ENCODE results near the gene TCOF1. TPM values are rescaled to one million over a fixed set of nuclear protein-coding genes. Genes with fewer than 3 reads are reported as not detected.
"Not testable (repeated sequence)": the region's sequence is repeated elsewhere in the genome, so short reads cannot be mapped to it uniquely, and the experiment has no call there.

The TCOF1 gene
- total and polyA plus RNA-seq, 4 experiments from 2014 or later, result 0.21 to 59.9 (median 42.3) TPM

- Histone ChIP-seq H3K27ac (ENCODE audit: low read depth, low read length) (no peak overlapping the region), H3K4me3 (ENCODE audit: low read length in 2 of 2) (no peak overlapping the region), H3K36me3 (ENCODE audit: insufficient read depth, low read length) (no peaks in the 10 kb centered on the region), H3K4me1 (ENCODE audit: insufficient read depth, low read length) (no peaks in the 10 kb centered on the region), H3K27me3 (ENCODE audit: insufficient read depth, low read length) (no peaks in the 10 kb centered on the region), H3K9me3 (ENCODE audit: control insufficient read depth in 1 of 2, low read length in 2 of 2) (no peaks in the 10 kb centered on the region)
- CTCF ChIA-PET (ENCODE audit: partially characterized antibody), result interaction anchor here (1.0 kb wide), 2 partner anchors 18 to 29 kb away, joined by 3 read pairs; partner anchors contain the start of gene RPS14
- intact Hi-C loops (cut with micrococcal nuclease), result no loop called here
- Mint-ChIP-seq H3K36me3 (no peaks in the 10 kb centered on the region), H3K9me3 (no peaks in the 10 kb centered on the region), H3K27ac (peak overlapping the region in 1 of 7 donors; percentile 0), H3K27me3 (no peaks in the 10 kb centered on the region), H3K4me3 (no peak overlapping the region), H3K4me1 (no peaks in the 10 kb centered on the region)
- POLR2A ChIA-PET (ENCODE audit: partially characterized antibody), result no interaction called here
- DNase-seq, result no peak
Observed at GRCh38 chr5:150419630-150420270, 62.3 kb downstream of the TCOF1 start.

- CTCF ChIA-PET (ENCODE audit: partially characterized antibody), result interaction anchor here (0.8 kb wide), 1 partner anchor 24 kb away, joined by 3 read pairs; no protein-coding TSS in a partner anchor
Observed at GRCh38 chr5:150422075-150422474, 64.6 kb downstream of the TCOF1 start.

GRCh38 chr5:150422758-150423157 is 65.3 kb downstream of the TCOF1 start:
- H3K9me3 ChIP-seq (ENCODE audit: control insufficient read depth in 1 of 2, low read length in 2 of 2), result no peaks in the 10 kb centered on the region
- Mint-ChIP-seq H3K4me1 (no peaks in the 10 kb centered on the region), H3K27ac (no peak overlapping the region), H3K36me3 (no peaks in the 10 kb centered on the region), H3K4me3 (no peak overlapping the region), H3K9me3 (no peaks in the 10 kb centered on the region), H3K27me3 (no peaks in the 10 kb centered on the region)
- ChIA-PET CTCF (ENCODE audit: partially characterized antibody) (interaction anchor here (0.8 to 1.6 kb wide), 2 partner anchors 13 to 25 kb away, joined by 3 to 5 read pairs; no protein-coding TSS in a partner anchor), POLR2A (ENCODE audit: partially characterized antibody) (interaction anchor here (1.3 kb wide), 1 partner anchor 10 kb away, joined by 3 read pairs; the partner anchor contains the start of gene CD74)
- no peak for DNase-seq
- H3K4me1 ChIP-seq (ENCODE audit: insufficient read depth, low read length), result no peaks in the 10 kb centered on the region
- intact Hi-C loops (cut with micrococcal nuclease), result no loop called here
- no peaks in the 10 kb centered on the region for H3K27me3 ChIP-seq (ENCODE audit: insufficient read depth, low read length)
- no peak overlapping the region for H3K4me3 ChIP-seq (ENCODE audit: low read length in 2 of 2)
- no peak overlapping the region for H3K27ac ChIP-seq (ENCODE audit: low read depth, low read length)
- no peaks in the 10 kb centered on the region for H3K36me3 ChIP-seq (ENCODE audit: insufficient read depth, low read length)

More at GRCh38 chr5:150422075-150422474, 64.6 kb downstream of the TCOF1 start:
- Mint-ChIP-seq H3K9me3 (no peaks in the 10 kb centered on the region), H3K27ac (peak overlapping the region in 1 of 7 donors; percentile 26), H3K4me1 (no peaks in the 10 kb centered on the region), H3K27me3 (no peaks in the 10 kb centered on the region), H3K4me3 (no peak overlapping the region), H3K36me3 (no peaks in the 10 kb centered on the region)
- Histone ChIP-seq H3K36me3 (ENCODE audit: insufficient read depth, low read length) (no peaks in the 10 kb centered on the region), H3K4me3 (ENCODE audit: low read length in 2 of 2) (no peak overlapping the region), H3K27ac (ENCODE audit: low read depth, low read length) (no peak overlapping the region), H3K27me3 (ENCODE audit: insufficient read depth, low read length) (no peaks in the 10 kb centered on the region), H3K9me3 (ENCODE audit: control insufficient read depth in 1 of 2, low read length in 2 of 2) (no peaks in the 10 kb centered on the region), H3K4me1 (ENCODE audit: insufficient read depth, low read length) (no peaks in the 10 kb centered on the region)
- no peak for DNase-seq
- intact Hi-C loops (cut with micrococcal nuclease), result no loop called here
- POLR2A ChIA-PET (ENCODE audit: partially characterized antibody), result interaction anchor here (0.6 to 1.2 kb wide), 2 partner anchors 9 to 23 kb away, joined by 3 to 5 read pairs; no protein-coding TSS in a partner anchor

GRCh38 chr5:150426165-150426564 is 68.7 kb downstream of the TCOF1 start:
- H3K36me3 ChIP-seq (ENCODE audit: insufficient read depth, low read length); H3K4me1 ChIP-seq (ENCODE audit: insufficient read depth, low read length); H3K27me3 ChIP-seq (ENCODE audit: insufficient read depth, low read length); CTCF ChIA-PET (ENCODE audit: partially characterized antibody); H3K27me3 Mint-ChIP-seq; H3K27ac Mint-ChIP-seq; intact Hi-C loops (cut with micrococcal nuclease); H3K9me3 Mint-ChIP-seq; H3K4me3 ChIP-seq (ENCODE audit: low read length in 2 of 2); DNase-seq; H3K9me3 ChIP-seq (ENCODE audit: control insufficient read depth in 1 of 2, low read length in 2 of 2); H3K27ac ChIP-seq (ENCODE audit: low read depth, low read length); H3K4me1 Mint-ChIP-seq; H3K4me3 Mint-ChIP-seq; H3K36me3 Mint-ChIP-seq: not testable (repeated sequence)
- POLR2A ChIA-PET (ENCODE audit: partially characterized antibody), result interaction anchor here (0.6 kb wide), 1 partner anchor 31 kb away, joined by 3 read pairs; no protein-coding TSS in a partner anchor

GRCh38 chr5:150428106-150428876 is 70.8 kb downstream of the TCOF1 start:
- peak overlapping the region in 1 of 7 donors; percentile 13 for H3K27ac Mint-ChIP-seq
- Histone ChIP-seq H3K27me3 (ENCODE audit: insufficient read depth, low read length) (no peaks in the 10 kb centered on the region), H3K4me1 (ENCODE audit: insufficient read depth, low read length) (no peaks in the 10 kb centered on the region), H3K27ac (ENCODE audit: low read depth, low read length) (no peak overlapping the region), H3K4me3 (ENCODE audit: low read length in 2 of 2) (no peak overlapping the region), H3K36me3 (ENCODE audit: insufficient read depth, low read length) (no peaks in the 10 kb centered on the region), H3K9me3 (ENCODE audit: control insufficient read depth in 1 of 2, low read length in 2 of 2) (no peaks in the 10 kb centered on the region)
- no peaks in the 10 kb centered on the region for H3K27me3 Mint-ChIP-seq
- CTCF ChIA-PET (ENCODE audit: partially characterized antibody), result interaction anchor here (0.6 kb wide), 1 partner anchor 138 kb away, joined by 3 read pairs; no protein-coding TSS in a partner anchor
- no peaks in the 10 kb centered on the region for H3K4me1 Mint-ChIP-seq
- H3K9me3 Mint-ChIP-seq, result no peaks in the 10 kb centered on the region
- no peaks in the 10 kb centered on the region for H3K36me3 Mint-ChIP-seq
- H3K4me3 Mint-ChIP-seq, result no peak overlapping the region
- DNase-seq, result no peak
- intact Hi-C loops (cut with micrococcal nuclease), result no loop called here
- POLR2A ChIA-PET (ENCODE audit: partially characterized antibody), result no interaction called here

GRCh38 chr5:150428978-150429377 is 71.5 kb downstream of the TCOF1 start:
- Histone ChIP-seq H3K9me3 (ENCODE audit: control insufficient read depth in 1 of 2, low read length in 2 of 2) (no peaks in the 10 kb centered on the region), H3K36me3 (ENCODE audit: insufficient read depth, low read length) (no peaks in the 10 kb centered on the region), H3K27me3 (ENCODE audit: insufficient read depth, low read length) (no peaks in the 10 kb centered on the region), H3K27ac (ENCODE audit: low read depth, low read length) (no peak overlapping the region), H3K4me1 (ENCODE audit: insufficient read depth, low read length) (no peaks in the 10 kb centered on the region), H3K4me3 (ENCODE audit: low read length in 2 of 2) (no peak overlapping the region)
- H3K4me3 Mint-ChIP-seq, result no peak overlapping the region
- CTCF ChIA-PET (ENCODE audit: partially characterized antibody), result interaction anchor here (0.6 kb wide), 1 partner anchor 139 kb away, joined by 3 read pairs; no protein-coding TSS in a partner anchor
- no peaks in the 10 kb centered on the region for H3K27me3 Mint-ChIP-seq
- DNase-seq, result no peak
- POLR2A ChIA-PET (ENCODE audit: partially characterized antibody), result no interaction called here
- H3K4me1 Mint-ChIP-seq, result no peaks in the 10 kb centered on the region
- H3K36me3 Mint-ChIP-seq, result no peaks in the 10 kb centered on the region
- H3K27ac Mint-ChIP-seq, result no peak overlapping the region
- H3K9me3 Mint-ChIP-seq, result no peaks in the 10 kb centered on the region
- intact Hi-C loops (cut with micrococcal nuclease), result no loop called here

- no peak for DNase-seq
- peak overlapping the region in 1 of 7 donors; percentile 35 for H3K27ac Mint-ChIP-seq
- Histone ChIP-seq H3K4me3 (ENCODE audit: low read length in 2 of 2) (no peak overlapping the region), H3K27me3 (ENCODE audit: insufficient read depth, low read length) (no peaks in the 10 kb centered on the region), H3K27ac (ENCODE audit: low read depth, low read length) (no peak overlapping the region), H3K36me3 (ENCODE audit: insufficient read depth, low read length) (no peaks in the 10 kb centered on the region), H3K9me3 (ENCODE audit: control insufficient read depth in 1 of 2, low read length in 2 of 2) (no peaks in the 10 kb centered on the region), H3K4me1 (ENCODE audit: insufficient read depth, low read length) (no peaks in the 10 kb centered on the region)
- no peaks in the 10 kb centered on the region for H3K9me3 Mint-ChIP-seq
- H3K27me3 Mint-ChIP-seq, result no peaks in the 10 kb centered on the region
- POLR2A ChIA-PET (ENCODE audit: partially characterized antibody), result no interaction called here
- no peaks in the 10 kb centered on the region for H3K36me3 Mint-ChIP-seq
- H3K4me3 Mint-ChIP-seq, result no peak overlapping the region
- CTCF ChIA-PET (ENCODE audit: partially characterized antibody), result no interaction called here
- intact Hi-C loops (cut with micrococcal nuclease), result no loop called here
- no peaks in the 10 kb centered on the region for H3K4me1 Mint-ChIP-seq
Observed at GRCh38 chr5:150429410-150429873, 71.9 kb downstream of the TCOF1 start.

Measured in CD4-positive, alpha-beta memory T cell (primary cell).